Cardiac septum (tissue), 1 donor: Measurements from ENCODE around the gene DAAM1. TPM values are rescaled to one million over a fixed set of nuclear protein-coding genes. Genes with fewer than 3 reads are reported as not detected.

Experiments
- DNase-seq: peaks from one replicate; pipeline ENCODE4 v3.0.0-alpha.2; 2020; ENCODE audit warnings: low spot score
- intact Hi-C: fragments of 100-400 bp; cut with DNase I; formaldehyde crosslinking; loops from one replicate; pipeline ENCODE4 v1.14.0; 2022
- total RNA-seq: library from RNA; stranded (reverse); fragmentation: NEBNext Ultra II Directional; extraction: Animal tissue kit (Norgen Biotek cat#: 25700); gene quantifications from one replicate; pipeline ENCODE4 v1.2.1, GENCODE V29; 2021
- donor health status: DM: no; HTN: no; CAD: no.

The DAAM1 gene
- total RNA-seq, 1 donor from 2014 or later, result 83.8 TPM

DNA sequence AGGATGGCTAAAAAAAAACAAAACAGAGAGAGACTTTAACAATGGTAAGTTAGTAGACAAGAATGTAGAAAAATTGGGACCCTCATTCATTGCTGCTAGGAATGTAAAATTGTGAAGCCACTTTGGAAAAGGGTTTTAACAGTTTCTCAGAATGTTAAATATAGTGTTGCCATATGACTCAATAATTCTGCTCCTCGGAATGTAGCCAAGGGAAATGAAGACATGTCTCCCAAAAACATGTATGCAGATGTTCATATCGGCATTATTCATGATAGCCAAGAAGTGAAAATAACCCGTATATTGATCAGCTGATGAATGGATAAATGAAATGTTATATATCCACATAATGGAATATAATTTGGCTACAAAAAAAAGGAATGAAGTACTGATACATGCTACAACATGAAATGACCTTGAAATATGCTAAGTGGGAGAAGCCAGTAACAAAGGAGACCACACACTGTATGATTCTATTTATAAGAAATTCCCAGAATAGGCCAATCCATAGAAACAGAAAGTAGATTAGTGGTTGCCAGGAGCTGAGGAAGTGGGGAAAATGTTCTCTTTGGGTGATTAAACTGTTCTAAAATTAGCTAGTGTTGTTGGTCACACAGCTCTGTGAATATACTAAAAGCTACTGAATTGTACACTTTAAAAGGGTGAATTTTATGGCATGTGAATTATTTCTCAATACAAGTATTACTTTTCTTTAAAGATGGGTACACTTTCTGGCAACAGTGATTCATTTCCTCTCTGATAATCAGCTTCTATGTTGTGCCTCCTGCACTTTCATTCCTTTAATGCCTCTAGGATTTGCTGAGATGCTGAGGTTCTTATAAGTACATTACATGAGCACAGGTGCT lies 132.5 kb downstream of the DAAM1 start:
- no peak for DNase-seq
- intact Hi-C loops, result loop anchor here (5.0 kb wide), 1 partner anchor 41 kb away; no protein-coding TSS in a partner anchor

DNA sequence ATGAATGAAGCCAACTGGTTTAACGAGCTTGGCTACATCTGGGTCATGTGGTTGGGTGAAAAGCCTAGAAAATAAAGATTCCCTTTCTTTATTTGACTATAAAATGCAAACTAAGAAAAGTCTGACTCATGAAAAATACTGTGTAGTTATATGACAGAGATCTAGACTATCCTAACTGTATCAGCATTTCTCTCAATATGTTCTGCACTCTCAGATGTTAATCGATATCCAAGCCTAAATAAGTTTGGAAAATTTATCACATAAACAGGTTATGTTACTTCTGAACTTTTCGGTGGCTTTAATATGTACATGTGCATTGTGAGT lies 133.1 kb downstream of the DAAM1 start:
- intact Hi-C loops, result loop anchor here (5.0 kb wide), 1 partner anchor 41 kb away; no protein-coding TSS in a partner anchor
- no peak for DNase-seq

DNA sequence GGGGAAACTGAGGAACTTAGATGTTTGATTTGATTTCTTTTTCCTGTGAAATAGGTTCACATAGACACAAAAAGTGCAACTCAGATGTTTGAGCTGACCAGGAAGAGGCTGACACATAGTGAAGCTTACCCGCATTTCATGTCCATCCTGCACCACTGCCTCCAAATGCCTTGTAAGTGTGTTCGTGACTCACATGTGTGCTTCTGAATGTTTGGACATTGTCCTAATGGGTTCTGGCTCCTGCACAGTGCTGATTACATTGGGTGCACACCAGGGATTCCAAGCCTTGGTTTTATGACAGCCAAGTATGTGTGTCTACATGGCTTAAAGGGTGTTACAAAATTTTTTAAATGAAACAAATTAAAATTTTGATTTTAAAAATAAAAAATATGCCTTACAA lies 137.4 kb downstream of the DAAM1 start:
- intact Hi-C loops, result no loop called here
- no peak for DNase-seq

DNA sequence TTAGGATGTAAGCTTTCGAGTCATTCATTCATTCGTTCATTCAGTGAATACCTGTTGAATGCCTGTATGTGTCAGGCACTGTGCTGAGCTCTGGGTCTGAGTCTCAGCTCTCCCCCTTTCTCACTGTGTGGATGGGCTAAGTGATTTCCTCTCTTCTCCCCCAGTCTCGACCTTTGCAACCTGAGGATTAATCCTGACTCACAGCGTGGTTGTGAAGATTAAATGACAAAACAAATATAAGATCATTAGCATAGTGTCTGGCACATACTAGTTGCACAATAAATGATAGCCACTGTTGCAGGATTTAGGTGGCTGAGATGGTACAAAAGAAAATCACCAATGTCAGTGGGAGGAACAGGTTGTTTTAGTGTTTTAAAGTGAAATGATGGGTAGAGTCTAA lies 140.0 kb downstream of the DAAM1 start:
- DNase-seq, result no peak
- intact Hi-C loops, result no loop called here

DNA sequence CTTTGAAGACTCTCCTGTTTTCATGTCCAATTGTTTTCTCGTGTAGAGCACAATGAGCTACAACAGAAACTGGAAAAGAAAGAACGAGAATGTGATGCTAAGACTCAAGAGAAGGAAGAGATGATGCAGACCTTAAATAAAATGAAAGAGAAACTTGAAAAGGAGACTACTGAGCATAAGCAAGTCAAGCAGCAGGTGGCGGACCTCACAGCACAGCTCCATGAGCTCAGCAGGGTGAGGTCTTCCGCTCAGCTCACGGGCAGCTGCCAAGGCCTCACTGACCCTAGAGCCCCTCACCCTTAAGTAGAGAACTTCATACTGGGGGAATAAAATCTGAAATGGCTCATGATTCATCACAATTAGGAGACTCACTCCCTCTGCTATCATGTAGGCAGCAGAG lies 142.0 kb downstream of the DAAM1 start:
- intact Hi-C loops, result loop anchor here (5.0 kb wide), 1 partner anchor 97 kb away; no protein-coding TSS in a partner anchor
- no peak for DNase-seq

DNA sequence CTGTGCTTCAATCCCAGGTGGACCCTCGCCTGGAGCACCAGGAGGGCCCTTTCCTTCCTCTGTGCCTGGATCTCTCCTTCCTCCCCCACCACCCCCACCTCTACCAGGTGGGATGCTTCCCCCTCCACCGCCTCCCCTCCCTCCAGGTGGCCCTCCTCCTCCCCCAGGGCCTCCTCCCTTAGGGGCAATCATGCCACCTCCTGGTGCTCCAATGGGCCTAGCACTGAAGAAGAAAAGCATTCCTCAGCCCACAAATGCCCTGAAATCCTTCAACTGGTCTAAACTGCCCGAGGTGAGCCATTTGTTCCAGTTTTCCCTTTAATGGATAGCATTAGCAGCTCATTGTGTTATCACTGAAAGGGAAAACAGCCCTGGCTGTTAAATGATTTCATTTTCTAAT lies 142.8 kb downstream of the DAAM1 start:
- DNase-seq, result no peak
- intact Hi-C loops, result loop anchor here (5.0 kb wide), 1 partner anchor 96 kb away; no protein-coding TSS in a partner anchor

DNA sequence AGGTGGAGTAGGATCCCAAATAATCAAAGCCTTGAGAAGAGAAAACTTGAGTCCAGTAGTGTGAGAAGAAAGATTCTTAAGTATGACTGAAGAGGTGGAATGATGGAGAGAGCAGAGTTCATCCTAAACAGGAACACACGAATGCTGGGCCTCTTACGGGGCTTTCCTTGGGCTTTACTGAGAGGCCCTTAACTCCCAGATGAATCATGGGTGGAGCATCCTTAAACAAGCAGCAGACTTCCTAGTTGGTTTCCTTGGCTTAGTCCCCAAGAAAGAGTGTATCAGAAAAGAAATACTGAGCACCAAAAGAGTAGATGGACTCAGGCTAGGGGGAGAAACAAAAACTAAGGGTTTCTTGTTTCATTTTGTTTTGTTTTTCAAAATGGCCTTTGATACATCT lies 144.3 kb downstream of the DAAM1 start:
- intact Hi-C loops, result loop anchor here (5.0 kb wide), 1 partner anchor 95 kb away; no protein-coding TSS in a partner anchor
- DNase-seq, result no peak

DNA sequence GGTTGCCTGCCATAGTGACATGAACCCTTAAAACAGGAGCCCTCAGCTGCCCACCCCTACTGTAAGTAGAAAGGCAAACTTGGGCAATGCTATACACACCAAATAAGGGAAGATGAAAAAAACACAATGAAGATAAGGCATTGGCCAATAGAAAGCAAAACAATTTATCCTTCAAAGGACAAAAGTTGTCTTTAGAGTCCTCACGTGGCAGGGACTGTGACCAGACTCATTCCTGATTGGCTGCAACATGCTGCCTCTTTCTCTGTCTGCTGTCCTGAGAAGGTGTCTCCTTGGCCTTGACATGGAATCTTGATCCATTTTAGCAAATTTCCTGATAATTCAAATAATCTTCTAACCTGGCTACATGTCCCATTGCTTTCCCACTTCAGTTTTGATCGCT lies 144.8 kb downstream of the DAAM1 start:
- intact Hi-C loops, result loop anchor here (5.0 kb wide), 1 partner anchor 94 kb away; no protein-coding TSS in a partner anchor
- no peak for DNase-seq

DNA sequence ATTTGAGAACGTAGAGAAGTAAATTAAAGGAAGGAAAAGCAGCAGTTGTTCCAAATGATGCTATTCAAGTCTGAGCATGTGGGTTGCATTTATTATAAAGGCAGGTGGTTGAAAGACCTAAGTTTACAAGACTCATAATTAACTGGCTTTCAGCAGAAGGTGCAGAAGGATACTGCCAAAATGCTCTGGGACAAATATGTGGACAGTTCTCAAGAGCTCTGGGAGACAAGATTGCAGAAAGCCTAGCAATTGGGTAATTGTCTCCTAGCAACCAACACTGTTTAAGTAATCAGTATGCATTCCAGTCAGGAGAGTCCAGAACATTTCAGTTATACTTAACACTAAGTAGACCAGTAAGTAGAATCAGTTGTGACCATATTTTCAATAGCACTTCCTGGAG lies 145.2 kb downstream of the DAAM1 start:
- intact Hi-C loops, result loop anchor here (5.0 kb wide), 1 partner anchor 94 kb away; no protein-coding TSS in a partner anchor
- no peak for DNase-seq

DNA sequence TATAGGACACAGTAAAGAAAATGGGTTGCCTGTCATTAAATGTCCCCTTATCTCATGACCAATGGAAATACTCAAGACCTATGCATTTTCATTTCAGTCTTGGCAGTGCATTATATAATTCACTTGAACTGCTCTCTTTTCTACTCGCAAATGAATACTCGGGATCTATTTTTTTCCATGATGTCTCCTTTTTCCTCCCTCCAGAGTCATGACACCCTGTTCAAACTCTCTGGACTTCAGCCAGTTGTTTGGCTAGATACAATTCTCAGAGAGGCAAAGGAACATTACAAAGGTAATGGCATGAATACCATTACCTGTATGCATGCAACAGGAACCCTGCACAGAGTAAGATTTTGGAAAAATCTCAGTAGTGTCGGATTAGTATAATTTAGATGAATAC lies 145.8 kb downstream of the DAAM1 start:
- intact Hi-C loops, result loop anchor here (5.0 kb wide), 1 partner anchor 93 kb away; no protein-coding TSS in a partner anchor
- no peak for DNase-seq

DNA sequence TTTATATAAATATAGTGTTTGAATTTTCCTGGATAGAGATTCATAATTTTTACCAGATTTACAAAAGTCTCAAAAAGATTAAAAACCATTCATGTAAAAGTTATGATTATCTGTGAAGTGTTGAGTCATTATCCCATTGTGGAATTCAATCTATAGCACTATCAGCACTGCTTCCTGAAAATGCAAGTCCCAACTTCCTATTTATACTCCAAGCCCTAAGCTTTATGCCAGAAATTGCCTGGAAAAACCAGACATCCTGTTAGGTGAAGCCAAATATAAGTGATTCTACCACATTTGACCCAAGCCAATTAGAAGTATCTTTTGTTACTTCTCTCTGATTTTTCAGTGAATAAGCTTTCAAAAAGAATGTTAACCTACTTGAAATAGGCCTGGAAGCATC lies 147.6 kb downstream of the DAAM1 start:
- intact Hi-C loops, result no loop called here

DNA sequence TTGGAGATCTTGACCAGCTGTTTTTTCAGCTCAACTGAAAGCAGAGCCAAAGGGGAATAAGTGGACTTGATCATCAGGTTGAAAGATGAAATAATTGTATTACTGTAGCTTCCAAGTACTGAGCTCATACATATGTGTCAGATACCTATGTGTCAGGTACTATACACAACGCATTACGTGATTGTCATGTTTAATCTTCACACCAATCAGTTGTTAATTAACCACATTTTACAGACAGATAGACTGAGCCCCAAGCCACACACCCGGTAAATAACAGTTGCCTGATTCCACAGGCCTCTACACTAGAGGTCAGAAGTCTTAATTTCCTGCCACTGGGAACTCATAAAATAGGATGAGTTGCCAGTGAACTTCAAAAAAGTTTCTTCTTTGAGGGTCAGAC lies 148.2 kb downstream of the DAAM1 start:
- no peak for DNase-seq
- intact Hi-C loops, result no loop called here

More for the DNA sequence above, 147.6 kb downstream of the DAAM1 start:
- DNase-seq, result no peak

DNA sequence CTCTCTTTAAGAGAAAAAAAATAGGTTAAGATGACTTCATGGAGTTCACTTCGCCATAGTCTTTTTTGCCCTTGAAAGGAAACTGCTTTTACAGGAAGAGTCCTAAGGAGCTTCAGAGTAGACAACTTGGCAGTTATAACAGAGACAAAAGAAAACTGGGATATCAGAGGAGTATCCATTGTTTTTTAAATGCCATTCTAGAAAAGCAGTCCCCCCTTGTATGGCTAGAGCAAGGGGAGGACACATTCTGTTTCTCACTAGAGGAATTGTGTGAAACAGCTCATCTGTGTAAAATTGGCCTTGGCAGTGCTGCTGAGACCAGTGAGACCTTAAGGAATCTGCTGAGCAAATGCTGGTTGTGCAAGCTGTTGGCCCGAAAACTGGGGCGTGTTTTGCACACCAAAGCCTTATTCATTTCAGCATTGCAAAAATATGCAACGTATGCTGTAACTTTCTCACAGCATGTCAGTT lies 148.7 kb downstream of the DAAM1 start:
- intact Hi-C loops, result no loop called here
- DNase-seq, result no peak

DNA sequence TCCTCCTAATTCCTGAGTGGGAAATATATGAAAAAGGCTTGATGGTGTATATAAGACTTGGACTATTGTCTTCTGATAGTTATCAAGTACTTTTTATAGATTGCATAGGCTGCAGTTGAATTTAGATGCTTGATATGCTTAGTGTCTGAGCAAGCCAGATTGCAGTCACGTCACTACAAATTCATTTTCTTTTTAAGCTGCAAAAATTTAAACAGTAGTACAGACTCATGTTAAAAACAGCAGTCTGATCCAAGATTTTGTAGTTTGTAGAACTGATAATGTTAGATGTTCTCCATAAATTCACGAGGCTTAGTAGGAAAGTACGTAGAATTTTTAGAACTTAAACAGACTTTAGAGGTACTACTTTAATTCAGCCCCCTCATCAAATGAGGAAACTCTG lies 150.3 kb downstream of the DAAM1 start:
- no peak for DNase-seq
- intact Hi-C loops, result no loop called here

DNA sequence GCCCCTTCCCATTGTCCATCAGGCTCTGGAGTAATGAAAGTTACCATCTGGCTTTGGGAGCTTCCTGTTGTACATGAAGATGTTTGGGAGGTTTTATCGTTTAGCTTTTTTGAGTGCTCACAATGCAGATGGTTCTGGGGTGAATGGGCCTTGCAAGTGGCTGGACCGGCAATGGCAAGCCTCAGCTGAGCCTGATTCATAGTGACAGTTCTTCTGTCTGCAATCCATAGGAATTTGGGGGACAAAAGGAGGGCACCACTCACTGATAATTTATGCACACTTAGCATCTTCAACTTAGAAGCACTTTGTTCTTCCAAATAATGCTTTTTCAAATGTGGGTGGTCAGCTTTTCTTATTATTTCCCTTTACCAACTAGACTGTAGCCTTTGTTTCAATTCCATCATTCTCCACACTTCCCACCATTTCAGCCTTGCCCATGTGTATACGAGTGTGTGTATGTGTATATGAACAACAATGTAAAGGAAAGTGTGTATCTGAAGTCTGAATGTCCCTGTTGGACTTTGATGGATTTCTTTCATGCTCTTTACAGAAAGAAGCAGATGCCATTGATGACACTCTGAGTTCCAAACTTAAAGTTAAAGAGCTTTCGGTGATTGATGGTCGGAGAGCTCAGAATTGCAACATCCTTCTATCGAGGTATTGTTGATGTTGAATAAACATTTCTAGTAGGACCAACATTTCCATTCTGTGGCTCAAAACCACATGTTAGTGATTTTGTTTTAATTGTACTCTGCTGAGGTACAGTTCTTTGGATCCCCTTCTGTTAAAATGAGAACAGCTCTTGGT lies 151.3 kb downstream of the DAAM1 start:
- DNase-seq, result no peak
- intact Hi-C loops, result no loop called here

DNA sequence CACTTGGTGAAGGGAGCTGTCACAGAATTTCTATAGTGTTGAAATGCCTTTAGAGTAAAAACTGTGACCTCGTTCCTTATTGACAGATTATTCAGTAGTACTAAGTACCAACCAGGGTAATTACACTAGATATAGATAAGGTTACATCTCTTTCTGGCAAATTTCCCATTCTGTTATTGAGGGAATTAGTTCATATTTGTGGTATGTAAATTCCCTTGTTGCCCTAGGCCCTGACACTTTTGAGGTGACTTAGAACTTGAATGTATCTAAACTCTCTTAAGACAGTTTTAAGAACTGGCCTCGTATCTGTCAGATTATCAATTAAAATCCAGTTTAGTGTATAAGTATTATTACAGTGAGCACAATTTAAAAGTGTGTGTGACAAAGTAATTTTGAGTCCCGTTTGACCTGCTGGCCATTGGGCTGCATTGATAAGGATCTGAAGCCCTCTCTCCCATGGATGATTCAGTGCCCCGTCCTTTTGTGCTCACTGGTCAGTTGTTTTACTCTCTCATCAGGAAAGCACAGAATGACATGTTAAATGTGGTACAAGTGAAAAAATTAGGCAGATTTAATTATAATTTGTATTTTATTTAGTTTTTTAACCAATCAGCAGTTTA lies 153.5 kb downstream of the DAAM1 start:
- intact Hi-C loops, result no loop called here
- no peak for DNase-seq

DNA sequence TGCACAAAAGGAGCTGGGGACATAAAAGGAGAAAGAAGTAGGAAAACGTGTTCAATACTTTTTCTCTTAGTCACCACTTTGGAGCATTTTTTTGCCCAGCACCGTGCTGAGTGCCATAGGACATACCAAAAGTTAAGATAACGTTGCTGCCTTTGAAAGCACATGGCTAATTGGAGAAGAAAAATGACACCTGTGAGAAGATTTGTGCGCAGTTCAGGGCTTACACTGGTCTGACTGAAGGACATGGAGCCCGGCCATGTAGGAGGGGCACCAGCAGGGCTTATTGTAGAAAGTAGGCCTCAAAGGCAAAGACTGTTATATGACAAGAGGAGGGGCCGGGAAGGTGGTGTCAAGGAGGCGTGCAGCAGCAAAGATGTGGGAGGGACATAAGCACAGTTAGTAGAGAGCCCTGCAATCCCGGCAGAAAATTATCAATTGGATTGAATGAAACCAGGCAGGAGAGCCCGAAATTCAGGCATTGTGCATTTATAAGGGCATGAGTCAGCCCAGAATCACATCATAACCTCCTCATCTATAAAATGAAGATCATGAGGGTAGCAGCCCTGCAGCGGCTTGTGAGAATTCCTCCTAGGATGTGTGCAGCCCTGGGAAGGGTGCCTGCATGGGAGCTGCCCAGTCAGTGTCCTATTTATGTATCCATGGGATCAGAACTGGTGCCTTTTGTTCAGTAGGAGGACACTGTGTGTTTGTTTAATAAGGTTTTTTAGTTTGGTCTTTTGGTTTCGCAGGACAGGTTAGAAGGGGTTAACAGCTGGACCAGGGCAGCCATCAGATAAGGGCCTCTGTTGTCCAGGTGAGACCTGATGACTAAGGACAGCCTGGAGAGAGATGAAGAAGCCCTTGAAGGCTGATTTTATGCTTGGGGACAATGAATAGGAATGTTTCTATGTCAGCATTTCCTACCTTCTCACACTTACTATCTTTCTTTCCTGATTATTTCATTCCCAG lies 154.3 kb downstream of the DAAM1 start:
- DNase-seq, result no peak
- intact Hi-C loops, result no loop called here

DNA sequence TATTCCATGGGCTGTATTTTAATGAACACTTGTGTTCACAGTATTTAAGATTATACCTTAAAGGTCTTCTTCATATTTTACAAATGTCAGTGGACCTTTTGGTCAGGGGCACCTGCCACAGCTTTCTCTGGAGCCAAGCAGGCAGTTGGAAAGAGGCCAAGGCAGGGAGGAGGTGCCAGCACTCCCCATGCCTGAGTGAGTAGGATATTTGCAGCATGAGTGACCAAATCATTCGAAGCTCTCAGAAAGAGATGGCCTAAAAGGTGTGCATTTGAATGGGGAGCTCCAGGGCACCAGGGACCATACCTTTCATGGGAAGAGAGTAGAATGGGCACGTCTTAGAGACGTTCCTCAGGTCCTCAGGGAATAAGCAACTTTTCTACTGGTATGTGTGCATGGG lies 155.1 kb downstream of the DAAM1 start:
- intact Hi-C loops, result no loop called here
- peak; percentile 77 for DNase-seq

DNA sequence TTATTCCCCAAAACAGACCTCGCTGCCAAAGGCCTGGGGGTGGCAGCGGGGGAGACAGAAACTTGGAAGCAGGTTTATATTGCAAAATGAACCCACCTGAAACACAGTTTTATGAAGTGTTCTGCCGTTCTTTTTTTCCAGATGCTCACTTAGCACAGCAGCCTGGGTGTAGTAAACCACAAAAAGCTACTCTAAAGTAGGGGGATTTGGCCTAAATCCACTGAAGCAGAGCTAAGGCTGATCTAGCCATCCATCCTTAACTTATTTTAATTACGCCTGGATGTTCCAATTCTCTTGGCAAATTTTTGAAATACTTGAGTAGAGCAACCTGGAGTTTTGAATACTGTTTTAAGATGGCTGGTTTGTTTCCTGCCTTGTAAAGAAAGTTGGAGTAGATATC lies 155.5 kb downstream of the DAAM1 start:
- intact Hi-C loops, result no loop called here
- DNase-seq, result no peak
